ENCODE measurements around the gene R3HDM2. TPM values are rescaled to one million over a fixed set of nuclear protein-coding genes. Genes with fewer than 3 reads are reported as not detected.

Gene R3HDM2
- total RNA-seq = 43.4 to 61.8 TPM (median 46.5 TPM) in 3 replicates
- long read RNA-seq, full-length matches to known transcripts = 1 of 10 reads
- long read RNA-seq, partial matches to known transcripts = 2 of 10 reads
- long read RNA-seq, other reads (novel, unspliced or antisense) = 7 of 10 reads

- peak within 1 kb of the TSS; percentile 98 for H3K27ac Mint-ChIP-seq (ENCODE audit: unreplicated experiment)
- peak; percentile 97 for DNase-seq (ENCODE audit: low spot score)
- no peaks in the 10 kb centered on the region for H3K27me3 Mint-ChIP-seq (ENCODE audit: low read depth)
- H3K4me1 Mint-ChIP-seq (ENCODE audit: low read depth) = peaks cover 28% of the 10 kb centered on the region
- H3K4me3 Mint-ChIP-seq (ENCODE audit: unreplicated experiment) = peak within 1 kb of the TSS; percentile 89
- no peaks in the 10 kb centered on the region for H3K36me3 Mint-ChIP-seq (ENCODE audit: low read depth)
- H3K9me3 Mint-ChIP-seq (ENCODE audit: low read depth) = no peaks in the 10 kb centered on the region
- no peak for TF ChIP-seq CTCF (IDR thresholded peaks at IDR 0.05)
Measured at GRCh38 chr12:57430931-57431566, at the start of gene R3HDM2. Gene R3HDM2 (minus strand): TSS chr12:57431043. CDS start chr12:57310428, 120,615 bp downstream.

- H3K27ac Mint-ChIP-seq (ENCODE audit: unreplicated experiment) = peak within 1 kb of the TSS; percentile 46
- H3K9me3 Mint-ChIP-seq (ENCODE audit: low read depth) = no peaks in the 10 kb centered on the region
- peaks cover 11% of the 10 kb centered on the region for H3K27me3 Mint-ChIP-seq (ENCODE audit: low read depth)
- no peak within 1 kb of the TSS for H3K4me3 Mint-ChIP-seq (ENCODE audit: unreplicated experiment)
- H3K4me1 Mint-ChIP-seq (ENCODE audit: low read depth) = peaks cover 31% of the 10 kb centered on the region
- DNase-seq (ENCODE audit: low spot score) = no peak
- TF ChIP-seq CTCF (IDR thresholded peaks at IDR 0.05) = no peak
- H3K36me3 Mint-ChIP-seq (ENCODE audit: low read depth) = no peaks in the 10 kb centered on the region
Measured at GRCh38 chr12:57479376-57480115, 48.7 kb upstream of the R3HDM2 start, which contains the start of gene ARHGAP9. Gene ARHGAP9 (minus strand): TSS chr12:57479866. CDS start chr12:57479406, 460 bp downstream.

- TF ChIP-seq CTCF (IDR thresholded peaks at IDR 0.05) = no peak
- peaks cover 31% of the 10 kb centered on the region for H3K4me1 Mint-ChIP-seq (ENCODE audit: low read depth)
- no peak overlapping the region for H3K27ac Mint-ChIP-seq (ENCODE audit: unreplicated experiment)
Measured at GRCh38 chr12:57479043-57479375, 48.2 kb upstream of the R3HDM2 start.

GRCh38 chr12:57477710-57478681, 47.2 kb upstream of the R3HDM2 start:
- TF ChIP-seq CTCF (IDR thresholded peaks at IDR 0.05) = no peak
- Mint-ChIP-seq H3K36me3 (ENCODE audit: low read depth) (no peaks in the 10 kb centered on the region), H3K9me3 (ENCODE audit: low read depth) (no peaks in the 10 kb centered on the region), H3K27ac (ENCODE audit: unreplicated experiment) (no peak overlapping the region), H3K27me3 (ENCODE audit: low read depth) (peaks cover 23% of the 10 kb centered on the region), H3K4me1 (ENCODE audit: low read depth) (peaks cover 24% of the 10 kb centered on the region), H3K4me3 (ENCODE audit: unreplicated experiment) (no peak overlapping the region)
- peak; percentile 51 for DNase-seq (ENCODE audit: low spot score)

More at GRCh38 chr12:57479043-57479375, 48.2 kb upstream of the R3HDM2 start:
- Mint-ChIP-seq H3K36me3 (ENCODE audit: low read depth) (no peaks in the 10 kb centered on the region), H3K27me3 (ENCODE audit: low read depth) (peaks cover 17% of the 10 kb centered on the region), H3K4me3 (ENCODE audit: unreplicated experiment) (no peak overlapping the region), H3K9me3 (ENCODE audit: low read depth) (no peaks in the 10 kb centered on the region)
- DNase-seq (ENCODE audit: low spot score) = peak; percentile 35

Measured in chondrocyte (in vitro differentiated cells).